ENCODE measurements around the gene EPN2.

EPN2 gene

DNA sequence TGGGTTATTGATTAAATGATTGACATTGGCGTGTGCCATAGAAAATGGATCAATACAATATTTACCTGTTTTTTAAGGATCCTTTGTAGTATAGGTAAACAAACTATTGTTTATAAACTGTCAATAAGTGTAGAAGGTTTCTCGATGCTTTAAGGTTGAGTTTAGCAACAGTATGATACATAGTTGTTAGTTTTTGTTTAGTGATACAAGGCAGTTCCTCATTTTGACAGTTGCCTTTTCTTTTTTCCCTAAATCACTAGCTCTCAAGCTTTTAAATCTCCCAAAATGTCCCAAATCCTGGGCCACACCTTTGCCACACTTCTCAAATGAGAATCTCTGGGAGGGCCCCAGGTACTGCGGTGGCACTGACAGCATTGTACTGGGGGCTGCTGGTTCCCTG, 57.3 kb downstream of the EPN2 start:
- no peak for DNase-seq (ENCODE audit: low spot score)

DNA sequence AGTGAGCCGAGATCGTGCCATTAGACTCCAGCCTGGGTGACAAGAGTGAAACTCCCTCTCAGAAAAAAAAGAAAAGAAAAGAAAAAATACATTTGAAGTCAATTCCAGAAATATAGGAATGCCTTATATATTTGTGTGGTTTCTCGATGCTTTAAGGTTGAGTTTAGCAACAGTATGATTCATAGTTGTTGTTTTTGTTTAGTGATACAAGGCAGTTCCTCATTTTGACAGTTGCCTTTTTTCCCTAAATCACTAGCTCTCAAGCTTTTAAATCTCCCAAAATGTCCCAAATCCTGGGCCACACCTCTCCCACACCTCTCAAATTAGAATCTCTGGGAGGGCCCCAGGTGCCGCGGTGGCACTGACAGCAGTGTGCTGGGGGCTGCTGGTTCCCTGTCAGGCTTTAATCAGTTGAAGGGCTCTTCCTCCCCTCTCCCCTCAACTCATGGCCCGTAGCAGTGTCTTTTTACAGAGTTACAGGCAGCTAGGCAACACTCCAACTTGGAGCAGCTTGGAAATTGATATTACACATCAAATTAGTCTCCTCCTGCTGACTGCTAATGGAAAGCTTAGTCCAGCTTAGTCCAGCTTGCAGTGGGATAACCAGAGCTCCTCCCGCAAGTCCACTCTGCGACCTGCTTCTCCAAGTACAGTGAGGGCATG, 58.4 kb downstream of the EPN2 start:
- no peak for DNase-seq (ENCODE audit: low spot score)

DNA sequence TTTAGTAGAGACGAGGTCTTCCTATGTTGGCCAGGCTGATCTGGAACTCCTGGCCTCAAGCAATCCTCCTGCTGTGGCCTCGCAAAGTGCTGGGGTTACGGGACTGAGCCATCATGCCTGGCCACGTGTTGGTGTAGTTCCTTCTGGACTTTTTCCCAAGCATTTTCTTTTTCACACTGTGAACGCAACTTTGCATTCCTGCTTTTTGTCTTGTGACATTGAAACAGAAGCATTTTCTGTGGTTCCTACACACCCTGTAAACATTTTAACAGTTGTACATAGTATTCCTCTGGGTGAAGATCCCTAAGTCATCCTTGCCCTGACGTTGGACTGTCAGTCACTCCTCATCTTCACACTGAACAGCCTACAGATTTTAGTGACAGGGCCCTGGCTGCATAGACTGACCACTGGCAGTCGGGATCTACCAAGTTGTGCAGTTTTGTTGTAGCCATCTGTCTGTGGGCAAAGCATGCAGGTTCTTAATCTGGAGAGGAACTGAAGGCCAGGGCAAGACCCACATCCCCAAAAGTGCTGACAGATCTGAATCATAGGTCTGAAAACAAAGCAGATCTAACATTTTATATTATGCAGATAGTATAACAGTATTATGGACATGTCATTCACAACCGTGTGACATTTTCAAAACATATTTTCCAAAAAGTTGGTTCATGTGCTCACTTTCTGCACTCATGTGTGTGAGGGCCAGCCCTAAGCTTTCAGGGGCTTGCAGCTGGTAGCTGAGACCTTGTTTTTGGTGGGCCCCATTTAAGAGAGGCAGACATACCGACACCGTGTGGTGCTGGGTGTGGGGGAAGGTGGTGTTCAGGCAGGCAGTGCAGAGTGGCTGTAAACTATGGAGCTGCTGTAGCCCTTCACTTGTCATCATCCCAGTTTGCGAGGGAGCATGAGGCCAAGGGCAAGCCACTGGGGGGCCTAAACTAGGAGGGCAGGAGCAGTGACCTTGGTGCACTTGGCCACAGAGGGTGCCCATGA, 59.9 kb downstream of the EPN2 start:
- no peak for DNase-seq (ENCODE audit: low spot score)

DNA sequence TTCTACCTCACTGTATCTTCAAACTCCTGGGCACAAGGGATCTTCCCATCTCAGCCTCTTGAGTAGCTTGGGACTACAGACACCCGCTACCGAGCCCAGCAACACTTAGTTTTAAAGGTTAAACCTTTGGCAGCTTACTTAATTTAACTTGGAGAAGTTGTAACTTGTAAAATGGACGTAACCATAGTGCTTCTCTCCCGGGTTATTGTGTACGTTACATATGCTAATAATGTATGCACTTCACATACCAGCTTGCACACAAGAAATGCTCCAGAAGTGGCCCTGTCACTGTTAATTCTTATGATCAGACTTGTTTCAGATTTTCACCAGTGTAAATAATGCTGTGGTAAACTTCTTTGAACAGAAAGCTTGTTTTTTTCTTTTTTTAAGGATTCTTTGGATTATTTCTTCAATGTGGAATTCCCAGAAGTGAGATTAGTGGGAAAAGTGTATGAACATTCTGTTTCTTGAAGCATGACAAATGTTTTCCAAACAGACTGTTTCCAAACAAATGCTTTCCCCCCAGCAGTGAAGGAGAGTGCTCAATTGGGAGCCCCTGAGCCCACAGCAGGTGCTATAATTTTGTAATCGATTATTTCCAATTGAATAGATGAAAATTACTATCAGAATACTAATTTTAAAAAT, 61.5 kb downstream of the EPN2 start:
- no peak for DNase-seq (ENCODE audit: low spot score)

DNA sequence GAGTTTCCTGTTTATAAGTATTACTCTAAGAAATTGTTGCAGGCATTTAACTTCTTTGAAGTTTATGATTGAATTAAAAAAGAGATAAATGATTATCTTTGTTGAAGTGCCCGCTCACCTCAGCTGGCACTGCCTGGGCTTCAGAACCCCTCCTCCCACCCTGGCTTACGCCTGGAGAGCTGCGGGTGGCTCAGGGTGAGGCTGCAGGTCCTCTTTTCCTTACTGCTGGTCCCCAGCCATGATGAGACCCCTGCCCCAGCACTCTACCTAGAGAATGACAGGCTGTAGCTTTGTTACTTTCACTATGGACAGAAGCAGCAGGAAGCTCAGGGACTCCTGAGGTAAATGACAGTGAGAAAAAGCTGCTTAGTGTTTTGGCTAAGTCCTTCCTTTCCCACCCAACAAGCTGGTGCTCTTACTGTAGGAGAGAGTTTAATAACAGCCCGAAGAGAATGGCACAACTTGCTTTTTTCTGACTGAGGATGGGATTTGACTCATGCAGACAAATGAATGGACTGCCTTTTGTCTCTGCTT, 62.1 kb downstream of the EPN2 start:
- DNase-seq (ENCODE audit: low spot score) = no peak

DNA sequence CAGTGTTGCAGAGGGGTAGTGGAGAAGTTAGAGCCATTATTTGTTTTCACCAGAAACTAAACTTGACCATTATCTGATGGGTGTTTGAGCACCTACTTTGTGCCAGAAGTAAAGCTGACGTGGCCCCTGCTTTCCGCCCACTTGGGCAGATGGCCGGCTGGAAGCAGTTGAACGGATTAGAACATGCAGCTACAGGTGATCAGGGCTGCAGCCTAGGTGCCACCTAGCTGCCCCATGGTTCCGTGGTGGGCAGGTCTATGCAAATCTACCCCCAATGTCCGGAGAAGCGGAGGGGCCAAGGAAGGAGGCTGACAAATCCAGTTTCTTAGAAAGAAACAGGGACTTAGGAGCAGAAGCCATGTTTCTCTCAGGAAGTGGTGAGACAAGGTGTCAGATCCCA, 62.7 kb downstream of the EPN2 start:
- no peak for DNase-seq (ENCODE audit: low spot score)

DNA sequence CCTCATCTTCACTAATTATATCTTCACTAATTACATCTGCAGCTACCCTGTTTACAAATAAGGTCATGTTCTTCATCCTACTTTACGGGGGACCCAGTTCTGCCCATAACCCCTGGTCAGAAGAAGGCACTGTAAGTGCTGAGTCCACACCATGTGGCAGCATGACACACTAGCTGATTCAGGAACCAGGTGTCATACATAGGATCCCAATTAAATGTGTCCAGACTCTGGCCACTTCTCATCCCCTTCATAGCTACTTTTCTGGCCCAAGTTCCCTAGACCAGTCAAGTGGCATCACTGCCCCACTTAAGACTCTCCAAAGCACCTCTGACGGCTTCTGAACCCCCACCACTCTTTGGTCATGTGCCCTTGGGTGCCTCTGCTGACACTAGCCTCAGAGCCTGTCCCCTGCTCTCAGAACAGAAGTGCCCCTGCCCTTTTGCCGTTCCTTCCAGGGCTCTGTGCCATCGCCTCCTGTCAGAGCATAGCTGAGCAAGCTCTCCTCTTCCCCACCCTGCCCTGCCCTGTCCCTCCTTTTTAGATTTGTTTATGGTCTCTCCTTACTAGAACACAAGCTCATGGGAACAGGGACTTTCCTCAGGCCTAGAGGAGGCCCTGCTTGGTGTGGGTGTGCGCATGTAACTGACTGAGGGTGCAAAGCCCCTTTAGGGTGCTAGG, 64.2 kb downstream of the EPN2 start:
- DNase-seq (ENCODE audit: low spot score) = no peak

DNA sequence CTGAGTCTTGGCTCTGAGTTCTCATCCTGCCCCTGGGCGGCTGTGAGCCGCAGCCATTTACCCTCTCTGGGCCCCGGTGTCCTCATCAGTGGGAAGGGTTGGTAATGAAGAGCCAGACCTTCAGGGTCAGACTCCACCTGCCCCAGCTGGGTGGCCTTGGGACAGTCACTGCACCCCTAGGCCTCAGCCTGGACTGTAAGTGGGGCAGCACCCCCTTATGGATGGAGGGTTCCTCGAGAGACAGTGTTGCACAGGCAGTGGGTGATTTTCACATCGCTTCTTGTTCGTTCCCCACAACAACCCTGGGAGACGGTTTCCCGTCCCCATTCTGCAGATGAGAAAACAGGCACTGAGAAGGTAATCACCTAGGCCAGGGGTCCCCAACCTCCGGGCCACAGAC, 64.8 kb downstream of the EPN2 start:
- DNase-seq (ENCODE audit: low spot score) = no peak

DNA sequence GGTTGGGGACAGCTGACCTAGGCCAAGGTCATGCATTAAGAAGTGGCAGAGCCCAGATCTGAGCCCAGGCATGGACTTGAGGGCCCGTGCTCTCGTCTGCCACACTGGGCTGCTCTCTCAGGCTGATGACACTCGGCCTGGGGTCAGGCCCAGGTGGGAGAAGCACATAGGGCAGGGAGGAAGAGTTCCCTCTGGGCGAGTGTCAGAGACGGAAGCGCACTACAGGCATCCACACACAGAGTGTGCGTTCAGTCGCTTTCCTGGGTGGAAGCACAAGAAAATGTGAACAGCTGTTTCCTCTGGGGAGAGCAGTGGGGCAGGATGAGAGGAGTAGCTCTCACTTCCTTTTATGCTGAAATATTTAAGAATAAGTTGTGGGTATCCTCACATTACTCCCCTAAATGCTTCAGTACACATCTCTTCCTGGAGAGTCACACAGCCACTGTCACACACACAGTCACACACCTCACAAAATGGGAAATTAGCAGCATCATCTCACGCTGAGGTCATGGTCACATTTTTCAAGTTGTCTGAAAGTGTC, 65.7 kb downstream of the EPN2 start:
- DNase-seq (ENCODE audit: low spot score) = no peak

DNA sequence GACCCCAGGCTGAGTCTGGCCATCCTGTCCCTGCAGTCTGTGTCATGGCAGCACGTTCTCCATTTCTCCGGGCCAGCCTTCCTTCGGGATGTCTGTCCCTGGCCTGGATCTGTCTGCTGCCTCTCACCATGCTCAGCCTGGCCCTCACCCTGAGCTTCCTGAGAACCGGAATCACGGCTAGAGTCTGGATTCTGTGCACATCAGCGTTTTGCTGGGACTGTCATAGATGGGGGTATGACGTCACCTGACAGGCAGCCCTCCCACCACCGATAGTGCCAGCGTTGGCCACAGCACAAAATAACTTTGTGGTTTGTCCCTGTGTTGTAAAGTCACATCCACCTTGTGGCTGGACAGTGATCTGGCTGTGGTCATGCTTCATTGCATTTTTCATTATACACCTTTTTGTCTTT, 66.2 kb downstream of the EPN2 start:
- no peak for DNase-seq (ENCODE audit: low spot score)

DNA sequence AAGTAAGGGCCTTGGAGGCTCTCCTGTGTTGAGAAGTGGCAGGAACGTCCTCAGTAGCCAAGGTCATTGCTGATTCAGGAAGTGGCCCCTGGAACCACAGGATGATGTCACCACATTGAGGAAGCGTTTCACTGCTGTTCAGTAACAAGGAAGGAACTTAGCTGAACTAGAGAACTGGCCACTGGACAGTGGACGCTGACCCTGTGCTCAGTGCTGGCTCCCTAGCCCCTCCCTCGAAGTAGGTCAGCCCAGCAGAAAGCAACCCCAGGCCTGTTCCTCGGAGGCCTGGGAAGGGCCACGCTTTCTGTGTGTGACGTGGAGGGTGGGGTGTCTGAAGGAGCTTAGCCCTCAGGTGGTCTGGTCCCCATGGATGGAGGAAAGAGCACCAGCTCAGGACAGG, 67.0 kb downstream of the EPN2 start:
- no peak for DNase-seq (ENCODE audit: low spot score)

DNA sequence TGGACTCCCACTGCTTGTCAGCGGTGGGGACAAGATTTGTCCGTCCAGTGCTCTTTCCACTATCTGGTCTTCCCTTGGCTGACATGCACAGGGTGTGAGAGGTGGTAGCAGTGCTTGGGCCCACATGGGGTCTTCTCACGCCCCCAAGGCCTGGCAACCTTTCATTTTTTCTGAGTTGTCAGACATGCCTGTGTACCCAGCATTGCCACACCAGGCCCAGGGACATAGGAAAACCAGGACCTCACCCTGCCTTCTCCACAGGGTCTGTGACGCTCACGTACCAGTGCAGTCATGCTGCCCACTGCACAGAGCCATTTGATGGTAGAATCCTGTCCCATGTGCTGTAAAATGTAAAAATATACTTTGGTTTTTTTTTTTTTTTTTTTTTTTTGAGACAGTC, 67.6 kb downstream of the EPN2 start:
- DNase-seq (ENCODE audit: low spot score) = no peak

DNA sequence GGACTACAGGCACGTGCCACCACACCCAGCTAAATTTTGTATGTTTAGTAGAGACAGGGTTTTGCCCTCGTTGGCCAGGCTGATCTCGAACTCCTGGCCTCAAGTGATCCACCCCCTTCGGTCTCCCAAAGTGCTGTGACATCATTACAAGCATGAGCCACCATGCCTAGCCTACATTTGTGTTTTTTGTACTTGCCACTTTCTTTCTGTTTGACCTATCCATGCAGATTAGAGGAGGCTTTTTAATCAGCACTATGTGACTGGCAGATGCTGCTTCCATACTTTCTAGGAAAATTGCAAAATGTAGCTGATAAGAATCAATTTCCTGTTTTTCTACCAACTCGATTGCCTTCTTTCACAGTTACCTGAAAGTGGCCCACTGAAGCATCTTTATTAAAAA, 68.1 kb downstream of the EPN2 start:
- DNase-seq (ENCODE audit: low spot score) = no peak

DNA sequence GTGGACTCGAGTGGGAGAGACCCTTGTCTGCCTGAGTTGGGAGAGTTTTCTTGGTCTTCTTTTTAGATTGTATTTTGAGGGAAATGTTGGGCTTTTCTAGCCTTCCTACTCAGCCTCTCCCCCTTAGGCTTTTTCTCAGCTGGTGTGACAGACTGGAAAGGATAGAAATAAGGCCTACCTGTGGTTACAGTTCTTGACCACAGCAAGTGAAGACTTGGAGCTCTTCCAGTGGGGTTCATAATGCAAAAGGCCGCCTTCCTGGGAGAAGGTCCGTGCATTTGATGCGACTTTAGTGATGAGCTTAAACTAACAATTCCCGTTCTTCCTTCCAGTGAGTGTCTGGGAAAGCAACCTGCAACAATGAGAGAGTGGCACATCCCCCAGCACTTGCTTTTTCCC, 68.6 kb downstream of the EPN2 start:
- no peak for DNase-seq (ENCODE audit: low spot score)

DNA sequence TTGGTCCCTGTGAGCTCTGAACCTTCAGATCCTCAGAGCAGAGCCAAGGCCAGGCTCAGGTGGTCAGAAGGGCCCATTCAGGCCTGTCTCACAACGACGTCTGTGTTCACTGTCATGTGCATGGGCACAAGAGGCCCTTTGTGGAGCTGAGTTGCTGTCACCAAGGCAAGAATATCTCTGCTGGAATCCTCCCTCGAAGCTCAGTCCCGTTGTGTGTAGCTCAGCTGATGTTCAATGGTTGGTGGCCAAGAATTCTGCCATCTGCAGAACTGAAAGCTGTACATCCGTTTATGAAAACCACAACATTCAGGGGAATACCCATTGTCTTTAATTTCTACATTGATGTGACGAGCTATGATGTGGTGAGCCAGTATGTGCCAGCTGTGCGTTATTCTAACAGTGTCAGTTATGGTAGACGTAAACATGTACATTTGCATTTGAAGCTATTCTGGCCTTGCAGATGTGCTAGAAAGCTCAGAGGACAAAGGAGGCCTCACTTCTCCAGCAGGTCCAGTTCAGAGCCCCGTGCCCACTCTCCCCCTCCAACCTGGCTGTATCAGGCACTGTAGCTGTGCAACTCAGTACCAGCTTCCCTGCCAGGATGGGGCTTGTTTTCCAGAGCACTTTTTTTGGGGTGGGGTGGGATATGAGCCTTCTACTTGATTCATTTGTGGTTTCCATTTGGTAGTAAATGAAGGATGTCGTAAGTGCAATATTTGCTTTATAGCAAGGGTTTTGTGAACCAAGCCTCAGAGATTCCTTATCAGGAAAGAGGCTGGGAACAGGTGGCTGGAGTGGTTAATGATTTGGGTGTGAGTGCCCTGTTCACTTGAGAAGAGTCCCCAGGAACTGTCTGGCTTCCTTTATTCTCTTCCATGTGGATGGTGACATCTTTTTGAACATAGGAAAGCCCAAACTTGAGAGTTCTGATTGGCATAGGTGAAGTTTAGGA, 69.3 kb downstream of the EPN2 start:
- DNase-seq (ENCODE audit: low spot score) = peak; percentile 96

DNA sequence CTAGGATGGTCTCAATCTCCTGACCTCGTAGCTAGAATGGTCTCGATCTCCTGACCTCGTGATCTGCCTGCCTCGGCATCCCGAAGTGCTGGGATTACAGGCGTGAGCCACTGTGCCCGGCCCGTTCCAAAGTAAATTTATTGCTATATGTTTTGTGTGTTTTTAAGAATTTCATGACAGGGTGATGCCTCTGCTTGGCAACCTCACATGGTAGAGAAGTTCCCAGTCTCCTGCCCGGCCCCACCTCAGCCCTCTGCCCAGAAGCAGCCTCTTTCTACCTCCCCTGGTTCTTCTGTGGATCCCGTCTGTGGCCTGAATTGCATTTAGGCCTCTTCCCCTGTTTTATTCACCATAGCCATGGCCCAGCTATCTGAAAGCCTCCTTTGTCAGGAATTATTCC, 70.4 kb downstream of the EPN2 start:
- no peak for DNase-seq (ENCODE audit: low spot score)

DNA sequence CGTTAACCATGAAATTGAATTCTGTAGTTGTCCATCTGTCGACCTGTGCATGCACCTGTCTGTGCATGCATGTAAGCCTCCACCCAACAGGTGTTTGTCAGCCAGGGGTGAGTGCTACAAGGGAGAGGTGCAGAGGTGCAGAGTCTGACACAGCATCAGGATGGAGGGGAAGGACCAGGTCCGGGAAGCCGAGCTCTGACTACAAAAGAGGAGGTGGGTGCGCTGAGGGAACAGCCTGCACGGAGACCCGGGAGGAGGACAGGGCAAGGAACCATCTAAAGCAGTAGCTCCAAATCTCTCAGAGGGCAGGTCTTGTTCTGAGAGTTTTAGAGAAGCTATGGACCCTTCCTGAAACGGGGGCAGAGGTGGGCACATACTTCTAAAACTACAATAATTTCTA, 71.2 kb downstream of the EPN2 start:
- DNase-seq (ENCODE audit: low spot score) = no peak

DNA sequence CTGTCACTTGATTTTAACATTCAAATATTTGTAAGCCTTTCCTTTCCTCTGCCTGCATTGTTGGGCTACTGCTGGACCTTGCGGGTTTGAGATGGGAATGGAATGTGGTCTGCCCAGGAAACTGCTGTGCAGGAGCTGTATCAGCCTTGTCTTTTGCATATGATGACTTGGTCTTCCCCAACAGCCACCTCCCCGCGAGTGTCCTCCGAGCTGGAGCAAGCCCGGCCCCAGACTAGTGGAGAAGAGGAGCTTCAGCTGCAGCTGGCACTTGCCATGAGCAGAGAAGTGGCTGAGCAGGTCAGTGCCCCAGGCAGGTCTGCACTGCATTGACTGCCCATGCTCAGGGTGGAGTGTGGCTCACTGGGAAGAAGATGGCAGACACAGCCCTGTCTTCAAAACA, 72.5 kb downstream of the EPN2 start:
- DNase-seq (ENCODE audit: low spot score) = no peak

DNA sequence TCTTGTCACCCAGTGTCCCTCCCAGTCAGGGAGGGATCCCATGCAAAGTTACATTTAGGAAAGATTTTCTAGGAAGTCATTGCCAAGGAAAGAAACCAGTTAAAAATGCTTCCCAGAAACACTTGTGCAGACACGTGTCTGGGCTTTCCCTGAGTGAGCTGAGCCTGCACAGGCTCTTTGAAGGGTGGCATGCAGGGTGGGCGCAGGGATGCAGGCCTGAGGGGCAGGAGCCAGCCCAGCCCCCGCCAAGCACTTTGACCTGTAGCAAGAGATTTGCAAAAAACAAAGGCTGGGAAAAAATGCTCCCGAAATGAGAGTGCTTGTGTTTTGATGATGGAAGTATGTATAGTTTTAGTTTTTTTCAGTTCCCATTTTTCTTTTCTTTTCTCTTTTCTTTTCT, 73.0 kb downstream of the EPN2 start:
- DNase-seq (ENCODE audit: low spot score) = no peak

DNA sequence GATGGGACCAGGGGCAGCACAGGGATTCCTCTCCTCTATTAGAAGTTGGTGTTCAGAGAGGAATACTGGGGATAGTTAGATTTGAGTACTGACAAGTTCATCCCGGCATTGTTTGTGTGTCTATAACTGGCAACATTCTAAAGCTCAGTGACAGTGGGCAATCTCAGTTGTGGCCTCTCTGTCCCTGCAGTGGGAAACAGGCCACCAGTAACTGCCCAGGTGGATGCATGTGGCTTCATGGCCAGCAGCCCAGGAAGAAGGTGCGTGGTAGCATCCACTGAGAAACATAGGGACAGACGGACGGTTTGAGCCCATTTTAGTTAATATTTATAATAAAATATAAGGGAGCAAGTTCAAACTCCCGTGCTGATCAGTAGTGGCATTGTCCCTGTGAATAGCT, 73.8 kb downstream of the EPN2 start:
- no peak for DNase-seq (ENCODE audit: low spot score)
